ENCODE data around the gene CACNA2D1.
"Not testable (repeated sequence)": the region's sequence is repeated elsewhere in the genome, so short reads cannot be mapped to it uniquely, and the experiment has no call there.

CACNA2D1 gene

GRCh38 chr7:82158327-82158726, 285.2 kb downstream of the CACNA2D1 start:
- DNase-seq, result no peak

- no peak for DNase-seq
Observed at GRCh38 chr7:82156893-82157292, 286.7 kb downstream of the CACNA2D1 start.

GRCh38 chr7:82156168-82156567, 287.4 kb downstream of the CACNA2D1 start:
- DNase-seq, result no peak

- DNase-seq, result no peak
Observed at GRCh38 chr7:82154728-82155127, 288.8 kb downstream of the CACNA2D1 start.

- no peak for DNase-seq
Observed at GRCh38 chr7:82153776-82154175, 289.8 kb downstream of the CACNA2D1 start.

GRCh38 chr7:82152858-82153257, 290.7 kb downstream of the CACNA2D1 start:
- DNase-seq, result no peak

- DNase-seq, result no peak
Observed at GRCh38 chr7:82146491-82146890, 297.1 kb downstream of the CACNA2D1 start.

- no peak for DNase-seq
Observed at GRCh38 chr7:82142263-82142864, 301.2 kb downstream of the CACNA2D1 start.

- no peak for DNase-seq
Observed at GRCh38 chr7:82141427-82141826, 302.1 kb downstream of the CACNA2D1 start.

GRCh38 chr7:82140608-82141007, 303.0 kb downstream of the CACNA2D1 start:
- DNase-seq, result not testable (repeated sequence)

- no peak for DNase-seq
Observed at GRCh38 chr7:82131215-82131614, 312.4 kb downstream of the CACNA2D1 start.

- no peak for DNase-seq
Observed at GRCh38 chr7:82129091-82129490, 314.5 kb downstream of the CACNA2D1 start.

- DNase-seq, result no peak
Observed at GRCh38 chr7:82128546-82128945, 315.0 kb downstream of the CACNA2D1 start.

GRCh38 chr7:82126576-82126975, 317.0 kb downstream of the CACNA2D1 start:
- no peak for DNase-seq

GRCh38 chr7:82124445-82124844, 319.1 kb downstream of the CACNA2D1 start:
- no peak for DNase-seq

GRCh38 chr7:82122275-82122674, 321.3 kb downstream of the CACNA2D1 start:
- no peak for DNase-seq

- DNase-seq, result no peak
Observed at GRCh38 chr7:82114237-82114636, 329.3 kb downstream of the CACNA2D1 start.

GRCh38 chr7:82110146-82110840, 333.3 kb downstream of the CACNA2D1 start:
- no peak for DNase-seq

GRCh38 chr7:82109288-82109687, 334.3 kb downstream of the CACNA2D1 start:
- no peak for DNase-seq

GRCh38 chr7:82106201-82106600, 337.4 kb downstream of the CACNA2D1 start:
- DNase-seq, result no peak

GRCh38 chr7:82105463-82105862, 338.1 kb downstream of the CACNA2D1 start:
- no peak for DNase-seq

- no peak for DNase-seq
Observed at GRCh38 chr7:82098414-82098813, 345.2 kb downstream of the CACNA2D1 start.

- DNase-seq, result no peak
Observed at GRCh38 chr7:82091126-82091684, 352.4 kb downstream of the CACNA2D1 start.

- DNase-seq, result no peak
Observed at GRCh38 chr7:82087099-82087498, 356.5 kb downstream of the CACNA2D1 start.

- no peak for DNase-seq
Observed at GRCh38 chr7:82085116-82085515, 358.5 kb downstream of the CACNA2D1 start.
